ENCODE results near the gene CCDC85C. TPM values are rescaled to one million over a fixed set of nuclear protein-coding genes. Genes with fewer than 3 reads are reported as not detected.

Gene CCDC85C
- total and polyA plus RNA-seq, 2 of the 8 experiments (the other 6 are each of a cell fraction or from before 2014, with no cell fraction given): 16.8 to 35.8 TPM

DNA sequence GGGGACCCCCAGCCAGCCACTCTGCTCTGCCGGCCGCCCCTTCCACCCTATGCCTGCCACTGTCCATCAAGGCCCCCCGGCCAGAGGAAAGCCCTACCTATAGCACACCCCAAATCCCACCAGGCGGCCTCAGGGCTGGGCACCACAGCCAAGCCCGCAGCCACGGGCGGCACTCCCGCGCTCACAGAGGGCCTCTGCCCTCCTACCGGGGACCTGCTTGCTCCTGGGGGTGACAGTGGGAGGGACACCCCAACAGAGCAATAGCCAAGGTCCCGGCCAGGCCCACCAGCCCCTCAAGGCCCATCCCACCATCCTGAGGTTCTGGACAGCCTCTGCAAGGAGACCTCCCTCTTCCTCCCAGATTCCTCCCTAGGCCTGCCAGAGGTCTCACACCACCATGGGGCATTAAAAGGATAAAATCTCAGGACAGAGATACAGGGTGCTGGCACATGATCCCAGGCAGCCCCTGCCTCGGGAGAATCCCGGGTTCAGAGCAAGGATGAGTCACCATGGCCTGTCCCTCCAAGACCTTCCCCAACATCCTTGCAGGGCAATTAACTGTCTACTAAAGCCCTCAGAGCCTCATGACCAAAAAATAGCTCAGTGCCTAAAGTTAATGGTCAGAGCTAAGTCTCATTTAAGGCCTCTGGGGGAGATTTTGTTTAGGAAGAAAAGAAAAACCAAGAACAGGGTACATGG lies 17.1 kb downstream of the CCDC85C start:
- H4K5ac ChIP-seq (ENCODE audit: insufficient read length, low read depth, low read length): no peak overlapping the region
- H3K27ac ChIP-seq (ENCODE audit: low read depth, low read length): no peak overlapping the region
- no peak overlapping the region for H3K56ac ChIP-seq (replicated peaks; ENCODE audit: insufficient read length, low read depth, low read length)
- no peak overlapping the region for H4K8ac ChIP-seq (ENCODE audit: extremely low read depth, insufficient read depth, low read length)
- no peak overlapping the region for H2BK5ac ChIP-seq (ENCODE audit: low read depth, low read length)
- H3K36me3 ChIP-seq (ENCODE audit: control insufficient read depth in 2 of 4, insufficient read depth in 4 of 4, low read length in 3 of 4): no peaks in the 10 kb centered on the region
- H2AFZ ChIP-seq (ENCODE audit: low read length): no peak overlapping the region
- H2BK12ac ChIP-seq (ENCODE audit: low read depth, low read length): no peak overlapping the region
- no peak overlapping the region for H4K91ac ChIP-seq (replicated peaks; ENCODE audit: insufficient read length, low read length)
- peaks cover 15% of the 10 kb centered on the region for H3K79me1 ChIP-seq (ENCODE audit: low read depth, low read length)
- H2BK120ac ChIP-seq (replicated peaks; ENCODE audit: low read depth, low read length): no peak overlapping the region
- H3K79me2 ChIP-seq (ENCODE audit: control insufficient read depth in 1 of 2, insufficient read depth in 2 of 2, low read length in 2 of 2): peaks cover 0 to 57% of the 10 kb centered on the region in 2 experiments; a peak in 3 of 4 replicates
- no peak overlapping the region for H3K9ac ChIP-seq (replicated peaks in 1 of 4; ENCODE audit: extremely low read depth in 1 of 4, low read depth in 3 of 4, low read length in 3 of 4)
- no peak overlapping the region for H3K4me2 ChIP-seq (ENCODE audit: insufficient read depth in 1 of 2, low read depth in 2 of 2, low read length in 2 of 2)
- CTCF ChIA-PET (ENCODE audit: partially characterized antibody): interaction anchor here (0.7 to 4.6 kb wide), 6 partner anchors 12 to 37 kb away, joined by 3 to 35 read pairs (median 3); no protein-coding TSS in a partner anchor
- 87% methylated on average over 13 of the region's 13 CpGs; no CpG with 5 or more reads in 1 of the 2 experiments for WGBS, 2 experiments (ENCODE audit: extremely low coverage in 1 of 2, insufficient coverage in 1 of 2, insufficient read length in 1 of 2, insufficient replicate concordance in 2 of 2, low coverage in 1 of 2, low lambda C conversion rate in 2 of 2, missing lambda C conversion rate in 1 of 2)
- DNase-seq (ENCODE audit: low read depth in 1 of 2, low spot score in 2 of 2) (no peak), FAIRE-seq (no peak)
- no peak overlapping the region for H2AK5ac ChIP-seq (ENCODE audit: low read depth, low read length)
- no peak overlapping the region for H3K23ac ChIP-seq (ENCODE audit: insufficient read length)
- no peaks in the 10 kb centered on the region for H3K27me3 ChIP-seq (replicated peaks in 1 of 4; ENCODE audit: control insufficient read depth in 3 of 4, extremely low read depth in 1 of 4, insufficient read depth in 3 of 4, low read length in 3 of 4)
- no peaks in the 10 kb centered on the region; the same call in 1 of the 2 replicates for H3K23me2 ChIP-seq (ENCODE audit: low read depth, low read length)
- H3K4me3 ChIP-seq (ENCODE audit: extremely low read depth in 1 of 4, insufficient read depth in 2 of 4, low read depth in 3 of 4, low read length in 4 of 4): no peak overlapping the region
- POLR2A ChIA-PET (ENCODE audit: partially characterized antibody): no interaction called here
- H3K4ac ChIP-seq (replicated peaks; ENCODE audit: insufficient read length, low read depth, low read length): no peak overlapping the region
- peaks cover 0 to 16% (median 9%) of the 10 kb centered on the region in 4 experiments; a peak in 5 of 7 replicates for H3K4me1 ChIP-seq (replicated peaks in 1 of 4; ENCODE audit: control insufficient read depth in 3 of 4, insufficient read depth in 4 of 4, low read length in 3 of 4)
- no peak overlapping the region for H3K14ac ChIP-seq (ENCODE audit: insufficient read length)
- H3K18ac ChIP-seq (ENCODE audit: extremely low read depth, low read length): no peak overlapping the region
- peaks cover 3 to 18% of the 10 kb centered on the region in 2 experiments for H4K20me1 ChIP-seq (replicated peaks in 1 of 2; ENCODE audit: control insufficient read depth in 1 of 2, insufficient read depth in 2 of 2, low read length in 2 of 2)
- no peak overlapping the region for H2BK15ac ChIP-seq (ENCODE audit: low read length)
- H3K9me3 ChIP-seq (ENCODE audit: insufficient read depth in 2 of 2, low read depth in 1 of 2, low read length in 1 of 2): no peaks in the 10 kb centered on the region
- H2BK20ac ChIP-seq (ENCODE audit: low read length): no peak overlapping the region
- no peak for TF ChIP-seq SIX5 (IDR thresholded peaks at IDR 0.05; ENCODE audit: low read depth, low read length)
- TF ChIP-seq, protein P1, sequence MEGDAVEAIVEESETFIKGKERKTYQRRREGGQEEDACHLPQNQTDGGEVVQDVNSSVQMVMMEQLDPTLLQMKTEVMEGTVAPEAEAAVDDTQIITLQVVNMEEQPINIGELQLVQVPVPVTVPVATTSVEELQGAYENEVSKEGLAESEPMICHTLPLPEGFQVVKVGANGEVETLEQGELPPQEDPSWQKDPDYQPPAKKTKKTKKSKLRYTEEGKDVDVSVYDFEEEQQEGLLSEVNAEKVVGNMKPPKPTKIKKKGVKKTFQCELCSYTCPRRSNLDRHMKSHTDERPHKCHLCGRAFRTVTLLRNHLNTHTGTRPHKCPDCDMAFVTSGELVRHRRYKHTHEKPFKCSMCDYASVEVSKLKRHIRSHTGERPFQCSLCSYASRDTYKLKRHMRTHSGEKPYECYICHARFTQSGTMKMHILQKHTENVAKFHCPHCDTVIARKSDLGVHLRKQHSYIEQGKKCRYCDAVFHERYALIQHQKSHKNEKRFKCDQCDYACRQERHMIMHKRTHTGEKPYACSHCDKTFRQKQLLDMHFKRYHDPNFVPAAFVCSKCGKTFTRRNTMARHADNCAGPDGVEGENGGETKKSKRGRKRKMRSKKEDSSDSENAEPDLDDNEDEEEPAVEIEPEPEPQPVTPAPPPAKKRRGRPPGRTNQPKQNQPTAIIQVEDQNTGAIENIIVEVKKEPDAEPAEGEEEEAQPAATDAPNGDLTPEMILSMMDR (IDR thresholded peaks at IDR 0.05; ENCODE audit: control extremely low read depth in 1 of 3, insufficient read depth in 1 of 3, low read depth in 1 of 3, low read length in 3 of 3): no peak
- no peak for TF ChIP-seq SIN3A (conservative IDR thresholded peaks at IDR 0.05 in 1 of 2, IDR thresholded peaks at IDR 0.05 in 1 of 2; ENCODE audit: low read depth in 1 of 2, low read length in 2 of 2)
- no peak for TF ChIP-seq RAD21 (IDR thresholded peaks at IDR 0.05 in 1 of 2, conservative IDR thresholded peaks at IDR 0.05 in 1 of 2; ENCODE audit: low read depth in 2 of 2, low read length in 2 of 2)
- no peak for TF ChIP-seq CHD2 (IDR thresholded peaks at IDR 0.05; ENCODE audit: low read length)
- no peak for TF ChIP-seq SRF (IDR thresholded peaks at IDR 0.05; ENCODE audit: low read depth, low read length)
- TF ChIP-seq YY1 (IDR thresholded peaks at IDR 0.05; ENCODE audit: low read depth, low read length): no peak
- TF ChIP-seq BCL11A (IDR thresholded peaks at IDR 0.05; ENCODE audit: low read depth in 2 of 2, low read length in 2 of 2): no peak
- no peak for TF ChIP-seq KDM5A (IDR thresholded peaks at IDR 0.05; ENCODE audit: low read length)
- TF ChIP-seq RFX5 (IDR thresholded peaks at IDR 0.05; ENCODE audit: borderline replicate concordance, low read depth, low read length): no peak

All from H1 (cell line).